Cardiac fibroblast (primary cell): ENCODE results near the gene HIGD1A.

ENCODE experiments used
- DNase-seq, 2 donors: peaks; one replicate each; pipeline versions ENCODE4 v3.0.0 to v3.0.0-alpha.2; 2010; ENCODE audit warnings: low read depth in 2 of 2
- H3K4me3 ChIP-seq, 2 donors: replicated peaks in 1 of 2; 1 replicate in 1 of 2; 2 replicates in 1 of 2; pipeline ENCODE4 v1.5.1; 2011; ENCODE audit warnings: low read depth in 2 of 2, low read length in 2 of 2, mild to moderate bottlenecking in 2 of 2, moderate library complexity in 1 of 2
- CTCF ChIP-seq: IDR thresholded peaks from one replicate; pipeline ENCODE4 v1.5.1; 2011; ENCODE audit warnings: low read depth, mild to moderate bottlenecking, low read length, inconsistent platforms

The HIGD1A gene

DNA sequence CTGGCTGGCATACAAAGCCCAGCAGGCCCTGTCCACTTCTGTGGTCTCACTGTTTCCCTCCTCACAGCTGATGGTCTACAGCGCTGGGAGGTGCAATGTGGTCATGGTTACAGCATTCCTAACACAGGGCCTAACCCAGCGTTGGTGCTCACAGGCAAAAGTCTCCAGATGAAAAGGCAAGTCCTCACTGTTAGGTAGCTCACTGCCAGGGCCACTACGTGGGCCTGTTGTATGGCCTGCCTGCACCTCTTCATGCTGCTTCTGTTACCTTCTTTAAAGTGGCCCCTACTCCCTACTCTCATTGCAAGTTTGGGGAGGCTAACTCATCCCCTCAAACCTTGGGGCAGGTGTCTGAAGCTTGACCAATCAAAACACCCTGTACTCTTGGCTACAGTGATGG is 62.5 kb downstream of the HIGD1A start:
- H3K4me3 ChIP-seq = no peak overlapping the region
- DNase-seq = no peak
- no peak for TF ChIP-seq CTCF

DNA sequence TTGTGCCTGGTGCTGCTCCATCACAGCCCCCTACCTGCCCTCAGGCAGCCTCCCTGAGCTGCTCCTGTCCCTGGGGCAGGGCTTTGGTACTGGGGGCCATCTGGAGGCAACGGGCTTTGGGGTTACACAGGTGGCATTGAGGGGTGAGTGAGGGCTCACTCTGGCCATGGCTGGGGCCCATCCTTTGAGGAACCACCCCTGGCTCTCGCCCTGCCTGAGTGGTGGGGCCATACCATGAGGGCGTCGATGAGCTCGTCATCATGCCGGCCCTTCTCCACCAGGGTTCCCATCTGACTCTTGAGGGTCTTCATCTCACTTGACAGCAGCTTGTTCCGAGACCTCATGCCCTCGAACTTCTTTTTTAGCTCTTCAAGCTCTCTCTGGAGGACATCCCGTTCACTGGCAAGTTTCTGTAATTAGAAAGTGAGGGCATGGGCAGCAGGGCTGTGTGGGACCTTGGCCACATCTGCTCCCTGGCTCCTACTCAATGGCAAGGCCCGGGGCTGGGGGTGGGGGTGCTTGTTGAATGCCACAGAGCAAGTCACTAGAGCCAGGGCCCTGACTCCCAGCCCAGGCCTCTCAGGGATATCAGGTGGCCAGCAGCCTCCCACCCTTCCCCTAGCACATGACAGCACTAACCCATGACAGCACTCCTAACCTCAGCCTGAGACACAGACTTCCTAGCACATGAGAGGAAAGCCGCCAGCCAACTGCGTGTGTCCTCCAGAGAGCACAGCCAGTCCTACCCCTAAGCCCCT is 64.7 kb downstream of the HIGD1A start:
- no peak overlapping the region for H3K4me3 ChIP-seq
- no peak for TF ChIP-seq CTCF
- no peak for DNase-seq

DNA sequence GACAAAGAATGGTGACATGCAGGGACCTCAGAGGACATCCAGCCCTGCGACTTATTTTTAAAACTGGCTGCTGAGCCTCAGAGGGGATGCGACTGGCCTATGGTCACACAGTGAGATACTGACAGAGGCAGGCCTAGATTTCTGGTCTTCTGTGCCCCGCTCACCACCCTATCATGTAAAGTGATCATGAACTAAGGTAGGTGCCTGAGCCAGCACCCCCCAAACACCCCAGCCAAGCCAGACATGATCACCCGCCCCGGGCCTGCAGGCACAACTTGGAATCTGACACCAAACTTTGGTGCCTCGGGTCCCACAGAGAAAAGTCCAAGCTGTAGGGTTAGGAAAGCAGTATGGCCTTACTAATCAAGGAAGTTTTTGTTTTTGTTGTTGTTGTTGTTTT is 67.8 kb downstream of the HIGD1A start:
- TF ChIP-seq CTCF = no peak
- DNase-seq = no peak

GRCh38 chr3:42736081-42736480 is 68.2 kb downstream of the HIGD1A start:
- H3K4me3 ChIP-seq = no peak overlapping the region
- no peak for DNase-seq
- TF ChIP-seq CTCF = no peak

More for the DNA sequence above, 67.8 kb downstream of the HIGD1A start:
- no peak overlapping the region for H3K4me3 ChIP-seq

GRCh38 chr3:42735615-42736014 is 68.7 kb downstream of the HIGD1A start:
- DNase-seq = no peak
- TF ChIP-seq CTCF = no peak
- no peak overlapping the region for H3K4me3 ChIP-seq

DNA sequence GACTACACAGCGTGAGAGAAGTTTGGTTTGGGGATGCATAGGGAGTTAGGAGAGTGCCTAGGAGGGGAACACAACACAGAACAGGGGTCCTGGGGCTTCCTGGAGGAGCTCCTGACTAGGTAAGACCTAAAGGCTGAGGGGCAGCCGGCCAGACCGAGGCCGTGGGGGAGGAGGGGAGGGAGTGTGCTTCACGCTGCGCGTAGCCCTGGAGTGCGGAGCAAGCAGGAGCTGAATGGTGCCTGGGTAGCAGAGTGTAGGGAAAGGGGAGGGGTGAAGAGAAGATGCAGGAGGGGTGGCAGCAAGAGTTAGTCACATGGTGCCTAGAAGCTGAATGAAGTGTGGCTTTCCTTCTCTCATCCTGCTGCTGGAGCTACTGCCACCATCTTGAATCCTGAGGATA is 69.3 kb downstream of the HIGD1A start:
- H3K4me3 ChIP-seq = no peak overlapping the region
- no peak for TF ChIP-seq CTCF
- no peak for DNase-seq
